ENCODE results near the gene AREL1. TPM values are rescaled to one million over a fixed set of nuclear protein-coding genes. Genes with fewer than 3 reads are reported as not detected.
A peak's percentile ranks its signal among the peaks of the same experiment; 100 is the strongest.

The AREL1 gene
- total RNA-seq, 3 donors from 2014 or later = 39.9 to 60.1 (median 42.2) TPM

DNA sequence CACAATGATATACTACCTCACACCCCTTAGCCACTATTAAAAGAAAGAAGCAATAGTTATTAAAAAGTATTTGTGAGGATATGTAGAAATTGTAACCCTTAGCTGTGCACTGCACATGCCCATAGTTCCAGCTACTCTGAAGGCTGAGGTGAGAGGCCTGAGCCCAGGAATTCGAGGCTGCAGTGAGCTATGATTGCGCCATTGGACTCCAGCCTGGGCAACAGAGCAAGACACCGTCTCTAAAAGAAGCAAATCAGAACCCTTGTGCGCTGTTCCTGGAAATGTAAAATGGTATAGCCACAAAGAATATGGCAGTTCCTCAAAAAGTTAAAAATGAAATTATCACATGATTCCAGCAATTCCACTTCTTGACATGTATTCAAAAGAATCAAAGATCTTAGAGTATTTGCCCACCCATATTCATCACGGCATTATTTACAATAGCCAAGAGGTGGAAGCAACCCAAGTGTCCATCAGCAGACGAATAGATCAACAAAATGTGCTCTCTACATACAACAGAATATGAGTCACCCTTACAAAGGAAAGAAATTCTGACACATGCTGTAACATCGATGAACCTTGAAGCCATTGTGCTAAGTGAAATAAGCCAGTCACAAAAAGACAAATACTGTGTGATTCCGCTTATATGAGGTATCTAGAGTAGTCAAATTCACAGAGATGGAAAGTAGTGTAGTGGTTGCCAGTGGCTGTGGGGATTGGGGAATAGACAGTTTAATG, 26.6 kb upstream of the AREL1 start:
- no peak for ATAC-seq

DNA sequence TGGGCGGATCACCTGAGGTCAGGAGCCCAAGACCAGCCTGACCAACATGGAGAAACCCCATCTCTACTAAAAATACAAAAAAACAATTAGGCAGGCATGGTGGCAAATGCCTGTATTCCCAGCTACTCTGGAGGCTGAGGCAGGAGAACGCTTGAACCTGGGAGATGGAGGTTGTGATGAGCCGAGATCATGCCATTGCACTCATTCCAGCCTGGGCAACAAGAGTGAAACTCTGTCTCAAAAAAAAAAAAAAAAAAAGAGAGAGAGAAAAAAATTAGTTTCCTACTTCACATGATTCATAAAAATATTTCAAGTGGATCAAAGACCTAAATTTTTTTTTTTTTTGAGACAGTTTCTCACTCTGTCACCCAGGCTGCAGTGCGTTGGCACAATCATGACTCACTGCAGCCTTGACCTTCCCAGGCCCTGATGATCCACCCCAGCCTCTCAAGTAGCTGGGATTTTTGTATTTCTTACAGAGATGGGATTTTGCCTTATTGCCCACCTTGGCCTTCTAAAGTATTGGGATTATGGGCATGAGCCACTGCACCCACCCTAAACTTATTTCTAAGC, 25.0 kb upstream of the AREL1 start:
- Histone ChIP-seq H3K9me3 (no peaks in the 10 kb centered on the region), H3K4me1 (ENCODE audit: low read depth) (no peaks in the 10 kb centered on the region), H3K4me3 (no peak overlapping the region), H3K36me3 (ENCODE audit: low read depth) (peaks cover 9% of the 10 kb centered on the region)
- TF ChIP-seq, protein P1, sequence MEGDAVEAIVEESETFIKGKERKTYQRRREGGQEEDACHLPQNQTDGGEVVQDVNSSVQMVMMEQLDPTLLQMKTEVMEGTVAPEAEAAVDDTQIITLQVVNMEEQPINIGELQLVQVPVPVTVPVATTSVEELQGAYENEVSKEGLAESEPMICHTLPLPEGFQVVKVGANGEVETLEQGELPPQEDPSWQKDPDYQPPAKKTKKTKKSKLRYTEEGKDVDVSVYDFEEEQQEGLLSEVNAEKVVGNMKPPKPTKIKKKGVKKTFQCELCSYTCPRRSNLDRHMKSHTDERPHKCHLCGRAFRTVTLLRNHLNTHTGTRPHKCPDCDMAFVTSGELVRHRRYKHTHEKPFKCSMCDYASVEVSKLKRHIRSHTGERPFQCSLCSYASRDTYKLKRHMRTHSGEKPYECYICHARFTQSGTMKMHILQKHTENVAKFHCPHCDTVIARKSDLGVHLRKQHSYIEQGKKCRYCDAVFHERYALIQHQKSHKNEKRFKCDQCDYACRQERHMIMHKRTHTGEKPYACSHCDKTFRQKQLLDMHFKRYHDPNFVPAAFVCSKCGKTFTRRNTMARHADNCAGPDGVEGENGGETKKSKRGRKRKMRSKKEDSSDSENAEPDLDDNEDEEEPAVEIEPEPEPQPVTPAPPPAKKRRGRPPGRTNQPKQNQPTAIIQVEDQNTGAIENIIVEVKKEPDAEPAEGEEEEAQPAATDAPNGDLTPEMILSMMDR (IDR thresholded peaks at IDR 0.05) = no peak
- DNase-seq (no peak), ATAC-seq (no peak)
- intact Hi-C loops (cut with DNase I, micrococcal nuclease) = no loop called here

More for the DNA sequence above, 26.6 kb upstream of the AREL1 start:
- DNase-seq = no peak
- H3K36me3 ChIP-seq (ENCODE audit: low read depth) = no peaks in the 10 kb centered on the region
- no peaks in the 10 kb centered on the region for H3K9me3 ChIP-seq
- no peak overlapping the region for H3K4me3 ChIP-seq
- intact Hi-C loops (cut with DNase I, micrococcal nuclease) = no loop called here
- no peaks in the 10 kb centered on the region for H3K4me1 ChIP-seq (ENCODE audit: low read depth)
- TF ChIP-seq, protein P1 (IDR thresholded peaks at IDR 0.05) = no peak

DNA sequence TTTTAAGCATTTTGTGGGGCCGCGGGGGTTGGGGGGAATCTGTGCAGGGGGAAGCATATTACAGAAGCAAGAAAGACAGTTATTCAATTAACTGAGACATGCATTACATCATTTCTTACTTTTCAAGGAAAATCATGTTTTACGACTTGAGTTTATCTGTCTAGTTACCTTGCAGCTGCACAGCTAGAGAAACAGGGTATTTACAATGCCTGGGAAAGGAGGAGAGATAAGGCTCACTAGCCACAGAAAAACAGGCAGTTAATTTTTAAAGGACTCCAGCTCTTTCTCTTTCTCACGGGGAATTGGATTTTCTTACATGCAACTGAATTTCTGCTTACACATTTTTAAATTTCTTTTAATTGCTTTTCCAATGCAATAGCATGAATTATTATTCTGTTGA, 22.2 kb upstream of the AREL1 start:
- TF ChIP-seq, protein P1 (IDR thresholded peaks at IDR 0.05) = no peak
- no peak for DNase-seq
- Histone ChIP-seq H3K4me3 (no peak overlapping the region), H3K36me3 (ENCODE audit: low read depth) (peaks cover 9% of the 10 kb centered on the region), H3K4me1 (ENCODE audit: low read depth) (no peaks in the 10 kb centered on the region), H3K9me3 (no peaks in the 10 kb centered on the region)
- no peak for ATAC-seq
- intact Hi-C loops (cut with DNase I, micrococcal nuclease) = no loop called here

DNA sequence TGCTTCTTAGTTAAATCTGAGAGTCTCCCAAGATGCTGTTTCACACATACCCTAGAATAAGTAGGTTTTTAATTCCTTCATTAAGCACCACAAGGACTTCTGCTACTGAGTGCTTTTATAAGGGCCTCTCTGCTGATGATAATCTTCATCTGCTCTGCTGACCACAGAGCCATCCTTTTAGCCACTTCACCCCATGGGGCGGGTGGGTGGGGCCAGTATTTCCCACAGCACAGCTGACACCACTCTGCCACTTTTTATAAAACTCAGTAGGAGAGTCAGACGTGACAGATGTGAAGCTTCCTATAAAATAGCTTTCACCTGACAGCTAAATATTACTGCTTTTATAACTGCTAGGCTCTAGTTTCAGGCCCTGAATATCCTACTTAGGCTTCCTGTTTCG, 20.3 kb upstream of the AREL1 start:
- Histone ChIP-seq H3K4me1 (ENCODE audit: low read depth) (no peaks in the 10 kb centered on the region), H3K36me3 (ENCODE audit: low read depth) (peaks cover 9% of the 10 kb centered on the region), H3K9me3 (no peaks in the 10 kb centered on the region), H3K4me3 (no peak overlapping the region)
- intact Hi-C loops (cut with DNase I, micrococcal nuclease) = no loop called here
- DNase-seq = no peak
- no peak for ATAC-seq
- TF ChIP-seq, protein P1 (IDR thresholded peaks at IDR 0.05) = no peak

DNA sequence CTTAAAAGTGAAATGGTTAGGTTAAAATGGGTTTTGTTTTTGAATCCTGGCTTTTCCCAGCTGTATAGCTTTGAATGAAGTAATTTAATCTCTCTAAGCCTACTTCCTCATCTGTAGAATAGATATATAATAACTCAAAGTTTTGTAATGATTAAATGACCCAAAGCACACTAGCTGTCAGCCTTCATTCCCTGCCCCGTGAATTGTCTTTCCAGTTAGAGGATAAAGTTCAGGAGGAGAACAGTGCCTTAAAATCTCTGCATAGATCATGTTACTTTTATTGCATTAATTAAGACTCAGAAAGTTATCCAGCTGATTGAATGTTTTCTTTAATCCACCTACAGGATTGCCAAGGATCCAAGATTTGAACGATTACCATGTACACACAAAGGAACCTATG, 19.5 kb upstream of the AREL1 start:
- Histone ChIP-seq H3K9me3 (no peaks in the 10 kb centered on the region), H3K36me3 (ENCODE audit: low read depth) (peaks cover 9% of the 10 kb centered on the region), H3K4me3 (no peak overlapping the region), H3K4me1 (ENCODE audit: low read depth) (no peaks in the 10 kb centered on the region)
- ATAC-seq (peak; percentile 61), DNase-seq (no peak)
- intact Hi-C loops (cut with DNase I, micrococcal nuclease) = no loop called here
- TF ChIP-seq, protein P1 (IDR thresholded peaks at IDR 0.05) = no peak
